K562 (cell line): ENCODE results near the gene TCL1B. TPM values are rescaled to one million over a fixed set of nuclear protein-coding genes. Genes with fewer than 3 reads are reported as not detected.

Experiments used
- ATAC-seq: fragments of 200-7000 bp; cut with Tn5 transposase; 3 replicates; pipeline ENCODE4 v1.9.1; 2020; ENCODE audit warnings: moderate library complexity
- BruUV-seq: library from RNA; stranded (reverse); fragments of 400-500 nt; replicated peaks from 2 replicates; lab custom pipeline; 2021; lab: Mats Ljungman, UMichigan
- CTCF ChIA-PET: fragments of 300-600 bp; formaldehyde crosslinking; extraction: SDS; loops from one replicate; lab custom pipeline; 2021; ENCODE audit warnings: low intra/inter-chr PET ratio; lab: Yijun Ruan, JAX
- POLR2A ChIA-PET: fragments of 300-600, 350-650 bp; sonication (Branson Sonifier 250); formaldehyde crosslinking; extraction: SDS; loops from one replicate; lab custom pipeline; 2021; ENCODE audit warnings: antibody characterized with exemption, inconsistent platforms; lab: Yijun Ruan, JAX
- DNase-seq, 4 experiments: peaks; one replicate each; pipeline versions ENCODE4 v3.0.0 to v3.0.0-alpha.2; 2011 to 2018; ENCODE audit warnings: low spot score in 3 of 4, mixed read lengths in 3 of 4; ENCODE audit errors: extremely low read depth in 1 of 4
- FAIRE-seq: peaks from 2 replicates; lab custom pipeline; 2011; peaks lifted over from hg19 to GRCh38; lab: Jason Lieb, UNC
- H2AFZ ChIP-seq: 2 replicates; pipeline ENCODE4 v1.6.0; 2011; ENCODE audit warnings: low read depth, low read length, control low read depth, inconsistent platforms
- H3K27ac ChIP-seq: fragments of 200-600 bp; 3 replicates; pipeline ENCODE4 v1.8.0; 2011; ENCODE audit warnings: low read depth, mild to moderate bottlenecking, control low read depth, inconsistent platforms, low read length, moderate library complexity, mixed read lengths; ENCODE audit errors: extremely low read depth
- H3K27me3 ChIP-seq, 2 experiments: fragments of 300-600 bp in 1 of 2; 2 replicates in 1 of 2; 3 replicates in 1 of 2; pipeline versions ENCODE4 v1.6.0 to v1.8.0; 2011; ENCODE audit warnings: inconsistent platforms in 2 of 2, low read length in 2 of 2, mild to moderate bottlenecking in 1 of 2, mixed read lengths in 1 of 2, moderate library complexity in 1 of 2; ENCODE audit not compliant: control insufficient read depth in 2 of 2, insufficient read depth in 2 of 2
- H3K36me3 ChIP-seq: fragments of 300-600 bp; 3 replicates; pipeline ENCODE4 v1.8.0; 2011; ENCODE audit warnings: mild to moderate bottlenecking, low read length, inconsistent platforms; ENCODE audit not compliant: control insufficient read depth, insufficient read depth
- H3K4me1 ChIP-seq, 2 experiments: fragments of 200-600 bp in 1 of 2; replicated peaks in 1 of 2; 2 replicates in 1 of 2; 3 replicates in 1 of 2; pipeline versions ENCODE4 v1.5.1 to v1.8.0; 2011; ENCODE audit warnings: inconsistent platforms in 2 of 2, low read length in 2 of 2, mild to moderate bottlenecking in 1 of 2, mixed read lengths in 1 of 2, moderate library complexity in 1 of 2; ENCODE audit not compliant: control insufficient read depth in 2 of 2, insufficient read depth in 2 of 2
- H3K4me2 ChIP-seq: 2 replicates; pipeline ENCODE4 v1.6.1; 2011; ENCODE audit warnings: low read length, control low read depth, inconsistent platforms, mixed read lengths; ENCODE audit not compliant: insufficient read depth
- H3K4me3 ChIP-seq: fragments of 200-600 bp; sonication (generic), shearing (Covaris generic); 2 replicates; pipeline ENCODE4 v1.5.1; 2016; ENCODE audit warnings: control low read depth, inconsistent platforms
- H3K79me2 ChIP-seq: fragments of 200-600 bp; 3 replicates; pipeline ENCODE4 v1.8.0; 2011; ENCODE audit warnings: low read length, inconsistent platforms; ENCODE audit not compliant: control insufficient read depth, insufficient read depth
- H3K9ac ChIP-seq, 2 experiments: 2 replicates each; pipeline versions ENCODE4 v1.6.0 to v1.6.1; 2011; ENCODE audit warnings: low read depth in 2 of 2, low read length in 2 of 2, control low read depth in 1 of 2, inconsistent platforms in 1 of 2, mild to moderate bottlenecking in 1 of 2, mixed read lengths in 1 of 2; ENCODE audit not compliant: insufficient read depth in 1 of 2
- H3K9me1 ChIP-seq: one replicate; pipeline ENCODE4 v1.6.0; 2011; ENCODE audit warnings: inconsistent platforms, mild to moderate bottlenecking, low read length, moderate library complexity; ENCODE audit not compliant: control insufficient read depth, insufficient read depth
- H3K9me3 ChIP-seq: replicated peaks from 2 replicates; pipeline ENCODE4 v1.5.1; 2011; ENCODE audit warnings: low read depth, low read length, inconsistent platforms; ENCODE audit not compliant: control insufficient read depth, insufficient read depth
- H4K20me1 ChIP-seq: replicated peaks from 2 replicates; pipeline ENCODE4 v1.6.1; 2011; ENCODE audit warnings: low read length, inconsistent platforms, mixed read lengths; ENCODE audit not compliant: control insufficient read depth, insufficient read depth
- AFF1 ChIP-seq, 2 experiments: fragments of 450-650 bp; IDR thresholded peaks; 2 replicates each; pipeline ENCODE4 v1.6.1; 2018; ENCODE audit warnings: mild to moderate bottlenecking in 2 of 2, low read depth in 1 of 2; ENCODE audit not compliant: partially characterized antibody in 2 of 2
- E2F5 ChIP-seq: sonication (generic); formaldehyde crosslinking; IDR thresholded peaks from 2 replicates; pipeline ENCODE4 v1.8.0; 2022; ENCODE audit warnings: mild to moderate bottlenecking, missing genetic modification reagents
- HBP1 ChIP-seq: fragments of 450-650 bp; formaldehyde crosslinking; IDR thresholded peaks from 2 replicates; pipeline ENCODE4 v1.4.0; 2022; ENCODE audit warnings: missing genetic modification characterization
- HNRNPH1 ChIP-seq: fragments of 200-400 bp; formaldehyde crosslinking; optimal IDR thresholded peaks from 2 replicates; pipeline ENCODE3; 2017; ENCODE audit warnings: low read depth, mild to moderate bottlenecking, low read length, moderate library complexity
- HOXB6 ChIP-seq: fragments of 250-450 bp; sonication (Bioruptor Pico); IDR thresholded peaks from 2 replicates; pipeline ENCODE4 v1.5.1; 2022; ENCODE audit warnings: mild to moderate bottlenecking, borderline replicate concordance
- ILF3 ChIP-seq: fragments of 450-650 bp; IDR thresholded peaks from 2 replicates; pipeline ENCODE4 v1.6.1; 2018; ENCODE audit warnings: antibody characterized with exemption, mild to moderate bottlenecking, moderate library complexity, borderline replicate concordance
- PTTG1 ChIP-seq: fragments of 450-650 bp; IDR thresholded peaks from 2 replicates; pipeline ENCODE4 v1.6.1; 2016; ENCODE audit warnings: low read depth, mild to moderate bottlenecking, missing genetic modification characterization, missing compliant biosample characterization
- RAD21 ChIP-seq, 2 experiments: fragments of 250-450 bp in 1 of 2; fragments of 450-650 bp in 1 of 2; sonication (Bioruptor Pico) in 1 of 2; formaldehyde crosslinking in 1 of 2; IDR thresholded peaks in 1 of 2; conservative IDR thresholded peaks in 1 of 2; 2 replicates each; pipeline versions ENCODE4 v1.4.0 to v1.8.0; 2020 to 2022; ENCODE audit warnings: mild to moderate bottlenecking in 2 of 2, moderate library complexity in 1 of 2
- RBM17 ChIP-seq: fragments of 200-400 bp; formaldehyde crosslinking; IDR thresholded peaks from 2 replicates; pipeline ENCODE4 v1.6.1; 2017; ENCODE audit warnings: low read depth, mild to moderate bottlenecking, low read length, borderline replicate concordance
- SAFB2 ChIP-seq: fragments of 200-400 bp; formaldehyde crosslinking; IDR thresholded peaks from 2 replicates; pipeline ENCODE4 v1.6.1; 2018; ENCODE audit warnings: borderline replicate concordance, low read length, low read depth, moderate library complexity; ENCODE audit not compliant: severe bottlenecking
- TFE3 ChIP-seq: fragments of 450-650 bp; formaldehyde crosslinking; IDR thresholded peaks from 2 replicates; pipeline ENCODE4 v1.4.0; 2020; ENCODE audit warnings: mild to moderate bottlenecking, mixed read lengths
- ZNF239 ChIP-seq: fragments of 250-450 bp; sonication (Bioruptor Pico); IDR thresholded peaks from 2 replicates; pipeline ENCODE4 v1.4.0; 2020; ENCODE audit warnings: mild to moderate bottlenecking
- ZNF589 ChIP-seq: fragments of 200-800 bp; sonication (Bioruptor generic); IDR thresholded peaks from 2 replicates; pipeline ENCODE4 v1.6.1; 2016; ENCODE audit warnings: low read depth, missing genetic modification characterization, missing compliant biosample characterization
- ZNF695 ChIP-seq: fragments of 450-650 bp; formaldehyde crosslinking; IDR thresholded peaks from 2 replicates; pipeline ENCODE4 v1.4.0; 2020; ENCODE audit warnings: mild to moderate bottlenecking, moderate library complexity
- WGBS: fragments of 100-300 bp; shearing (Covaris generic); methylation state at CpG from one replicate; pipeline ENCODE4 v1.1.6; 2016; ENCODE audit warnings: low coverage, mixed read lengths; ENCODE audit not compliant: insufficient coverage; ENCODE audit errors: missing lambda C conversion rate; 5-methylcytosine and 5-hydroxymethylcytosine counted together
- in situ Hi-C: fragments of 300-500 bp; cut with MboI; formaldehyde crosslinking; loops from 4 replicates; pipeline ENCODE4 v1.15.0; 2018; ENCODE audit warnings: inconsistent platforms, mixed read lengths
- intact Hi-C: fragments of 100-400 bp; cut with micrococcal nuclease; formaldehyde crosslinking; loops from 2 replicates; pipeline ENCODE4 v1.14.2; 2022
- polyA plus RNA-seq, 8 experiments: library from polyadenylated mRNA; depleted of rRNA in 4 of 8; stranded (reverse) in 5 of 8; unstranded in 3 of 8; fragments of >200 nt; fragmentation: Nextera tagmentation in 2 of 8; fragmentation: Illumina TruSeq in 1 of 8; extraction: Ambion mirVana in 2 of 8; extraction: Trizol in 1 of 8; gene quantifications; 2 replicates each; pipeline versions ENCODE4 v1.2.1 to v1.2.3, GENCODE V29; 2011 to 2014; ENCODE audit warnings: inconsistent platforms in 1 of 8, missing spikeins in 1 of 8
- total RNA-seq, 7 experiments: library from RNA; depleted of rRNA in 6 of 7; stranded (reverse); fragments of >200 nt in 6 of 7; fragmentation: Illumina TruSeq in 2 of 7; extraction: Trizol in 2 of 7; gene quantifications; 2 replicates each; pipeline versions ENCODE4 v1.2.1 to v1.2.3, GENCODE V29; 2011 to 2021; ENCODE audit warnings: low replicate concordance in 1 of 7

TCL1B gene
- total and polyA plus RNA-seq, 9 of the 15 experiments (the other 6 are each of a cell fraction or from before 2014, with no cell fraction given): not detected

- FAIRE-seq: no peak
- WGBS: 3% methylated on average over 5 of the region's 5 CpGs
- Histone ChIP-seq H3K4me3 (no peak overlapping the region), H3K9me3 (no peaks in the 10 kb centered on the region), H4K20me1 (no peaks in the 10 kb centered on the region), H3K9ac (no peak overlapping the region), H3K9me1 (no peaks in the 10 kb centered on the region), H3K27me3 (peaks cover 0 to 23% of the 10 kb centered on the region in 2 experiments; a peak in 3 of 5 replicates), H3K27ac (no peak overlapping the region), H3K4me1 (no peaks in the 10 kb centered on the region)
- ChIA-PET POLR2A (no interaction called here), CTCF (no interaction called here)
- BruUV-seq: no TSS peak
- DNase-seq: no peak
- intact Hi-C loops: no loop called here
- ATAC-seq: no peak
- TF ChIP-seq PTTG1 (tag) (no peak), AFF1 (IDR thresholded peaks at IDR 0.05; ENCODE audit: low read depth in 1 of 2, partially characterized antibody in 2 of 2) (no peak), ILF3 (no peak), HNRNPH1 (no peak), ZNF589 (CRISPR knock-in tag) (no peak), RBM17 (no peak), TFE3 (CRISPR knock-in tag) (no peak), E2F5 (CRISPR knock-in tag) (no peak), ZNF695 (CRISPR knock-in tag) (no peak), ZNF239 (CRISPR knock-in tag) (no peak), HOXB6 (no peak), HBP1 (CRISPR knock-in tag) (no peak), RAD21 (CRISPR knock-in tag; conservative IDR thresholded peaks at IDR 0.05 in 1 of 2, IDR thresholded peaks at IDR 0.05 in 1 of 2) (no peak), SAFB2 (no peak)
- TF ChIP-seq, all 486 proteins: peak for 0
- no peaks in the 10 kb centered on the region for H3K36me3 ChIP-seq
- in situ Hi-C loops: no loop called here
- H2AFZ ChIP-seq: no peak overlapping the region
- H3K4me2 ChIP-seq: no peak overlapping the region
- H3K79me2 ChIP-seq: no peaks in the 10 kb centered on the region
Observed at GRCh38 chr14:95707327-95707726, 21.1 kb downstream of the TCL1B start.
